Cardiac muscle cell (in vitro differentiated cells and primary cell): ENCODE results near the gene HSD17B4. TPM values are rescaled to one million over a fixed set of nuclear protein-coding genes. Genes with fewer than 3 reads are reported as not detected.
"Not testable (repeated sequence)": the region's sequence is repeated elsewhere in the genome, so short reads cannot be mapped to it uniquely, and the experiment has no call there.

Experiments used
- DNase-seq, 2 donors: peaks; one replicate each; pipeline versions ENCODE4 v3.0.0 to v3.0.0-alpha.2; 2010 to 2017; ENCODE audit warnings: low read depth in 1 of 2, low spot score in 1 of 2
- H3K27ac ChIP-seq: fragments of 200-600 bp; sonication (generic); 2 replicates; pipeline ENCODE4 v1.5.1; 2016
- H3K27me3 ChIP-seq: fragments of 200-600 bp; sonication (generic); 2 replicates; pipeline ENCODE4 v1.6.0; 2016; ENCODE audit warnings: control low read depth
- H3K36me3 ChIP-seq: fragments of 200-600 bp; sonication (generic); 2 replicates; pipeline ENCODE4 v1.5.1; 2016; ENCODE audit warnings: control low read depth
- H3K4me1 ChIP-seq: fragments of 200-600 bp; sonication (generic); 2 replicates; pipeline ENCODE4 v1.8.1; 2017; ENCODE audit warnings: low read depth, mild to moderate bottlenecking, mixed run types
- H3K4me3 ChIP-seq: fragments of 200-600 bp; sonication (generic); 2 replicates; pipeline ENCODE4 v1.5.1; 2016; ENCODE audit warnings: mild to moderate bottlenecking
- H3K9me3 ChIP-seq: fragments of 200-600 bp; sonication (generic); 2 replicates; pipeline ENCODE4 v1.5.1; 2017; ENCODE audit warnings: low read depth, mild to moderate bottlenecking, control low read depth
- polyA plus RNA-seq: library from polyadenylated mRNA; unstranded; fragments of >200 nt; fragmentation: Nextera tagmentation; extraction: Ambion mirVana; gene quantifications from 2 replicates; pipeline ENCODE4 v1.2.1, GENCODE V29; 2016
- total RNA-seq: library from RNA; depleted of rRNA; stranded (reverse); fragments of >200 nt; gene quantifications from 2 replicates; pipeline ENCODE4 v1.2.3, GENCODE V29; 2016
- TF ChIP-seq, protein P1 (sequence below): IDR thresholded peaks from 2 replicates; pipeline ENCODE4 v1.5.1; 2012; ENCODE audit warnings: low read depth, mild to moderate bottlenecking, low read length

HSD17B4 gene
- total and polyA plus RNA-seq, 2 experiments from 2014 or later: 165 to 183 TPM

DNA sequence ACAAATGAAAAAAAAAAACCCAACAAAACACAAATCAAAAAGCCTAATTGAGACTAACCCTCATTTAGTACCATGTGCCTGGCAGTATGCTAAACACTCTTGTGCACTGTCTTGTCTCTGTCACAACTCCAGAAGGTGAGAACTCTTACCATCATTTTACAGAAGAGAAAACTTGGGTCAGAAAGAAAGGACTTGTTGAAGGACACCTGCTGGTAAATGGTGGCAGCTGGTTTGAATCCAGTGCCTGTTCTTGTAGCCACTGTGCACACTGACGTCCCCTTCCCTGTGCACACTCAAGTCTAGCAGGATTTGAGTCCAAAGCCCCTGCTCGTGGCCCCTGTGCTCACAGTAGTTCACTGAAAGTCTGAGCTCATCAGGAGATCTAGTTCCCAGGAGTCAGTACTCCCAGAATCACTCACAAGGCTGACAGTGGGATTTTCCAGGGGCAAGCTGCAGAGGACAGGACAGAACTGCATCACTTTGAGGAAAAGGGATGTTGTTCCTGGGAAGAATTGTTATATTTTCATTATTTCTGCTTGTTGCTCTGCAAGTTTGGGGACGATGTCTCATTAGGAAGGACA lies 43.0 kb upstream of the HSD17B4 start:
- H3K36me3 ChIP-seq: no peaks in the 10 kb centered on the region
- TF ChIP-seq, protein P1, sequence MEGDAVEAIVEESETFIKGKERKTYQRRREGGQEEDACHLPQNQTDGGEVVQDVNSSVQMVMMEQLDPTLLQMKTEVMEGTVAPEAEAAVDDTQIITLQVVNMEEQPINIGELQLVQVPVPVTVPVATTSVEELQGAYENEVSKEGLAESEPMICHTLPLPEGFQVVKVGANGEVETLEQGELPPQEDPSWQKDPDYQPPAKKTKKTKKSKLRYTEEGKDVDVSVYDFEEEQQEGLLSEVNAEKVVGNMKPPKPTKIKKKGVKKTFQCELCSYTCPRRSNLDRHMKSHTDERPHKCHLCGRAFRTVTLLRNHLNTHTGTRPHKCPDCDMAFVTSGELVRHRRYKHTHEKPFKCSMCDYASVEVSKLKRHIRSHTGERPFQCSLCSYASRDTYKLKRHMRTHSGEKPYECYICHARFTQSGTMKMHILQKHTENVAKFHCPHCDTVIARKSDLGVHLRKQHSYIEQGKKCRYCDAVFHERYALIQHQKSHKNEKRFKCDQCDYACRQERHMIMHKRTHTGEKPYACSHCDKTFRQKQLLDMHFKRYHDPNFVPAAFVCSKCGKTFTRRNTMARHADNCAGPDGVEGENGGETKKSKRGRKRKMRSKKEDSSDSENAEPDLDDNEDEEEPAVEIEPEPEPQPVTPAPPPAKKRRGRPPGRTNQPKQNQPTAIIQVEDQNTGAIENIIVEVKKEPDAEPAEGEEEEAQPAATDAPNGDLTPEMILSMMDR: no peak

DNA sequence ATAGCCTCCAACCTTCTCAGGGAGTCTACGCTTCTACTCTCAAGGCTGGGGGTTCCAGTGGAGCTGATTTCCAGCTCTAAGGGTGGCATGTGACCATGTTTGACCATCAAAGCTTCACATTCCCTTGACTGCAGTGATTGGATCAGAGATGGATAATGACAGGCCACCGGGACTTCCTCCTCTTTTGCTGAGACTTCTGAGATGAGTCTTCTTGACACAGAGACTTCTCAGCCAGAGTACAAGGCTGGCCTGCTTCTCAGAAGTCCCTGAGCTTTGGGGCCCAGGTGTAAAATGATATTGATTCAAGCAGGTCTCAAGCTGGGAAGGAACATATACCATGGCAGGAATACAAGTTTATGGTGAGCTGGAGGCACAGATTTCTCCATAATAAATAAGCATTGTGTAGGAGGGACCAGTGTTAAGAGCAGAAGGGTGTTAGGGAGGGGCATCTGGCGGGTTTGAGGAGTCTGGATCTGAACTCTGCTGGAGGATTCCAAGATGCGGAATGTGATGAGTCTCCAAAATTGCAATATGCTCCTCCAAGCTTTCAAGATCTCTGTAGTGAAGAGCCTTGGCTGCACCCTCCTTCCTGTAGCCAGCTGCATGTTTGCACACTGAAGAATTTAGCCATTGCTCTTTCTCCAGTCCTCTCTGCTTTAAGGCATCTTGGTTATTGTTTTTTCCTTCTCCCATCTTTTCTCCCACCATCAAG lies 41.7 kb upstream of the HSD17B4 start:
- DNase-seq: no peak
- Histone ChIP-seq H3K36me3 (no peaks in the 10 kb centered on the region), H3K27me3 (no peaks in the 10 kb centered on the region), H3K9me3 (no peaks in the 10 kb centered on the region), H3K4me3 (no peak overlapping the region), H3K4me1 (no peaks in the 10 kb centered on the region), H3K27ac (no peak overlapping the region)
- TF ChIP-seq, protein P1: no peak

More for the DNA sequence above, 43.0 kb upstream of the HSD17B4 start:
- H3K27me3 ChIP-seq: no peaks in the 10 kb centered on the region
- H3K4me1 ChIP-seq: no peaks in the 10 kb centered on the region
- no peak overlapping the region for H3K4me3 ChIP-seq
- DNase-seq: no peak
- H3K27ac ChIP-seq: no peak overlapping the region
- H3K9me3 ChIP-seq: no peaks in the 10 kb centered on the region

DNA sequence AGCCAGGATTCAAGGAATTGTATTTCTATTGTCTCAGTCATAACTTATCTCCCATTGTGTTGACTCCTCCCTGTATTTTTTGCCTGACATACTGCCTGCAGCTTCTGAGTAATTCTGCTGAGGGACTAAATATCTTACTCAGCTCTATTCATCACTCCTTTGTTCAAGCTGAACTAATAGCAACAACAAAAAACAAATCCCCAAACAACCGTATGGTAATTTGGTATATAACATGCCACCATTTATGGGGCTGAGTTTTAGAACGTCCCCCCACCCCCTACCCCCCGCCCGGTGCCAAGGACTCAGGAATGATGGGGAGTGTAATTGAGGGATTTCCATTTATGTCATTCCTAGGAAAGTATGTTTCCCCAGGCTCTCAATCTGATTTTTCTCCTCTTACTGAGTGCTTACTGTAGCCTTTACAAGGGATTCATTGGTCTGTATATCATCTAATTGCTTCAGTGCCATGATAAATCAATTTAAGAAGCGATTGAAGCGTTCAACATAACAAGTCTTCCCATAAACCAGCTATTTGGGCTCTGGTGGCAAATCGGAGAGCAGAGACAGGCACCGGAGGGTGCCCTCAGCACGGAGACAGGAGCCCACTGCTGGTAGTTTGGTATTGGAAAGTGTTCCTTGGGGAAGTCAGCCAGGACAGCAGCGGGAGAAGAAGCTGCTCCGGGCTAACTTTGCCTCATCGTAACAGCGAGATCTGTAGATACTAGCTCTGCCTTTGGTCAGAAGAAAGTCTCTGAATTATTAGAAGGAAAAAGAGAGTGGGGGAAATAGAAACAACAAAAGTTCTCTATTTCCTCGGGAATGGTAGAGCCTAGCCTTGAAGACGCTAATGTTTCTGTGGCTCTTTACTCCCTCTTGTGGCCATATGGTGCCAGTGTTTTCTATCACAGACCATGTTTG lies 40.7 kb upstream of the HSD17B4 start:
- Histone ChIP-seq H3K27ac (no peak overlapping the region), H3K4me1 (no peaks in the 10 kb centered on the region), H3K36me3 (no peaks in the 10 kb centered on the region), H3K27me3 (no peaks in the 10 kb centered on the region), H3K4me3 (peak overlapping the region; percentile 37), H3K9me3 (no peaks in the 10 kb centered on the region)
- TF ChIP-seq, protein P1: peak; percentile 87
- DNase-seq: peak; percentile 77 to 85

DNA sequence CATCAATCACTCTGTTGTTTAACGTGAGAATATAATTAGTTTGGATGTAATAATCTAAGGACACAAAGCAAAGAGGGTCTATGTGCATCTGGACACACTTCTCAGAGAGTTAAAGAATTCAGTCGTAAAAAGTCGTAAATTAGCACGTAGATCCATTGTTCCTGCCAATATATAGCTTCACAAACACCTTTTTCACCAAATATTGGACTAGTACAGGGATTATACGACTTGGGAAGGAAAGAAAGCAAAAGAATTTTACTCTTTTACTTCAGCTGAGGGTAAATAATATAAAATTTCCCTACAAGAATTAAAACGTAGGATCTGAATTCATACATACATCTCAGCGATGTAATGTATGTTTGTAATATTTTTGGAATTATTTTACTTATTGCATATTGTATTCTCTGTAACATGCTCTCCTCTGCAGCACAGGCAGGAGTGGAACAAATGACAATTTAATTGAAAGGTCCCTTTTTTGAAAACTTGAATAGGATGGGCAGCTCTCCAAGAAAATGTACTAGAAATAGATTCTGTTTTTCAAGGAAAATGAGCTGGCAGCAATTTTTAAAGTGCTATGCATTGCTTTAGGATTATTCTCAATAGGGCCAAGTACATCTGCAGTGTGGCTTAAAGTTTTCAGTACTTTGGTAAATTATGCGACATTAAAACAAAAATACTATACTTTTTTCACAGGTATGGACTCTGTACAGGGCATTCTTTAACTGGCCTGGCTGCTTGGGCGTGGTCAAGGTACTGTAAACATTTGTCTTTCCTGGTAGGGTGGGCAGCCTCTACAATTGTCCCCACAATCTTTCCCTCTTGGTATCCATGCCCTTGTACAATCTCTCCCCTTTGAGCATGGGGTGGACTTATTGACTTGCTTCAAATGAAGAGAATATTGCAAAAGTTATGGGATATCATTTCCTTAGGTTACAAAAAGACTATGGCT lies 39.7 kb upstream of the HSD17B4 start:
- TF ChIP-seq, protein P1: no peak
- DNase-seq: no peak
- Histone ChIP-seq H3K9me3 (no peaks in the 10 kb centered on the region), H3K4me1 (no peaks in the 10 kb centered on the region), H3K27me3 (no peaks in the 10 kb centered on the region), H3K4me3 (peak overlapping the region; percentile 37), H3K36me3 (no peaks in the 10 kb centered on the region), H3K27ac (no peak overlapping the region)

DNA sequence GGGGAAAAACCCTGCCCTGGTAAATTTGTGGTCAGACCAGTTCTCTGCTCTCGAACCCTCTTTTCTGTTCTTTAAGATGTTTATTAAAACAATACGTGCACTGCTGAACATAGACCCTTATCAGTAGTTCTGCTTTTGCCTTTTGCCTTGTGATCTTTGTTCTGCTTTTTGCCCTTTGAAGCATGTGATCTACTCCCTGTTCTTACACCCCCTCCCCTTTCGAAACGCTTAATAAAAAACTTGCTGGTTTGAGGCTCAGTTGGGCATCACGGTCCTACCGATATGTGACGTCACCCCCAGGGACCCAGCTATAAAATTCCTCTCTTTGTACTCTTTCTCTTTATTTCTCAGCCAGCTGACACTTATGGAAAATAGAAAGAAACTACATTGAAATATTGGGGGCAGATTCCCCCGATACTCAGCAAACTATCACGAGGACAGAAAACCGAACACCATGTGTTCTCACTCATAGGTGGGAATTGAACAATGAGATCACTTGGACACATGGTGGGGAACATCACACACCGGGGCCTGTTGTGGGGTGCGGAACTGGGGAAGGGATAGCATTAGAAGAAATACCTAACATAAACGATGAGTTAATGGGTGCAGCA lies 38.1 kb upstream of the HSD17B4 start:
- not testable (repeated sequence) for H3K9me3 ChIP-seq, H3K27me3 ChIP-seq, DNase-seq, H3K4me1 ChIP-seq, H3K4me3 ChIP-seq, H3K27ac ChIP-seq, H3K36me3 ChIP-seq
